BLaER1 treated with 17β-estradiol and CSF1 and Interleukin-3, amounts not matched to agents 10 nM and 100 nM (cell line): ENCODE data around the gene NHLH1.

ENCODE experiments used
- H3K27ac ChIP-seq, 11 experiments: shearing (Covaris generic); formaldehyde crosslinking; 2 replicates each; pipeline ENCODE4 v1.8.1; 2022
- H3K27me3 ChIP-seq, 11 experiments: shearing (Covaris generic); formaldehyde crosslinking; 2 replicates each; pipeline ENCODE4 v1.8.1; 2022
- H3K36me3 ChIP-seq, 11 experiments: shearing (Covaris generic); formaldehyde crosslinking; 2 replicates each; pipeline ENCODE4 v1.8.1; 2022
- H3K4me1 ChIP-seq, 10 experiments: shearing (Covaris generic); formaldehyde crosslinking; 2 replicates each; pipeline ENCODE4 v1.8.1; 2022
- H3K4me2 ChIP-seq, 11 experiments: shearing (Covaris generic); formaldehyde crosslinking; 2 replicates each; pipeline ENCODE4 v1.8.1; 2022
- H3K4me3 ChIP-seq, 10 experiments: shearing (Covaris generic); formaldehyde crosslinking; 2 replicates each; pipeline ENCODE4 v1.8.1; 2022
- H3K9ac ChIP-seq, 11 experiments: shearing (Covaris generic); formaldehyde crosslinking; 2 replicates each; pipeline ENCODE4 v1.8.1; 2022
- H3K9me3 ChIP-seq, 11 experiments: shearing (Covaris generic); formaldehyde crosslinking; replicated peaks in 1 of 11; 2 replicates each; pipeline ENCODE4 v1.8.1; 2022
- H4K20me1 ChIP-seq, 11 experiments: shearing (Covaris generic); formaldehyde crosslinking; 2 replicates each; pipeline ENCODE4 v1.8.1; 2022
- Cebpa-rat ChIP-seq, 11 experiments: shearing (Covaris generic); IDR thresholded peaks; 2 replicates each; pipeline ENCODE4 v1.8.1; 2022

Gene NHLH1

GRCh38 chr1:160340866-160341265 lies 26.0 kb upstream of the NHLH1 start:
- H3K27me3 ChIP-seq, result no peaks in the 10 kb centered on the region
- no peak overlapping the region for H3K27ac ChIP-seq
- no peak for TF ChIP-seq Cebpa-rat (IDR thresholded peaks at IDR 0.05)
- peak overlapping the region in 7 of 11 experiments; percentile 3 to 99 (median 12); a peak in 6 of 22 replicates for H3K9ac ChIP-seq
- peaks cover 8 to 63% (median 40%) of the 10 kb centered on the region in 11 experiments; a peak in 17 of 22 replicates for H4K20me1 ChIP-seq
- no peaks in the 10 kb centered on the region for H3K9me3 ChIP-seq
- peaks cover 36 to 64% (median 46%) of the 10 kb centered on the region in 10 experiments for H3K4me1 ChIP-seq
- H3K36me3 ChIP-seq, result peaks cover 56 to 68% (median 63%) of the 10 kb centered on the region in 11 experiments
- H3K4me3 ChIP-seq, result peak overlapping the region in 3 of 10 experiments; percentile 82 to 99 (median 89); a peak in 3 of 20 replicates
- peak overlapping the region; percentile 41 to 96 (median 91); a peak in 21 of 22 replicates for H3K4me2 ChIP-seq

- TF ChIP-seq Cebpa-rat (IDR thresholded peaks at IDR 0.05), result no peak
- peaks cover 8 to 47% (median 36%) of the 10 kb centered on the region in 11 experiments; a peak in 17 of 22 replicates for H4K20me1 ChIP-seq
- H3K27me3 ChIP-seq, result no peaks in the 10 kb centered on the region
- peak overlapping the region; percentile 82 to 99 (median 88) for H3K4me3 ChIP-seq
- peaks cover 40 to 57% (median 50%) of the 10 kb centered on the region in 11 experiments for H3K36me3 ChIP-seq
- peak overlapping the region; percentile 89 to 99 (median 97) for H3K27ac ChIP-seq
- peaks cover 52 to 80% (median 63%) of the 10 kb centered on the region in 10 experiments for H3K4me1 ChIP-seq
- H3K9ac ChIP-seq, result peak overlapping the region; percentile 89 to 99 (median 97)
- no peaks in the 10 kb centered on the region for H3K9me3 ChIP-seq
- H3K4me2 ChIP-seq, result peak overlapping the region; percentile 78 to 96 (median 91)
Observed at GRCh38 chr1:160342526-160342925, 24.3 kb upstream of the NHLH1 start.

- peak within 1 kb of the TSS; percentile 88 to 96 (median 92) for H3K4me2 ChIP-seq
- peak within 1 kb of the TSS; percentile 82 to 99 (median 88) for H3K4me3 ChIP-seq
- H3K4me1 ChIP-seq, result peaks cover 54 to 81% (median 69%) of the 10 kb centered on the region in 10 experiments
- no peaks in the 10 kb centered on the region for H3K27me3 ChIP-seq
- H3K27ac ChIP-seq, result peak within 1 kb of the TSS; percentile 89 to 99 (median 97)
- H4K20me1 ChIP-seq, result peaks cover 8 to 44% (median 34%) of the 10 kb centered on the region in 11 experiments; a peak in 17 of 22 replicates
- H3K9ac ChIP-seq, result peak within 1 kb of the TSS; percentile 89 to 99 (median 97)
- H3K36me3 ChIP-seq, result peaks cover 38 to 57% (median 50%) of the 10 kb centered on the region in 11 experiments
- TF ChIP-seq Cebpa-rat (IDR thresholded peaks at IDR 0.05), result no peak
- H3K9me3 ChIP-seq, result no peaks in the 10 kb centered on the region
Observed at GRCh38 chr1:160342953-160343869, 23.7 kb upstream of the NHLH1 start, which contains the start of the genes COPA and NCSTN. COPA (minus strand) TSS chr1:160343250; CDS start chr1:160343170, 80 bp downstream. NCSTN (plus strand) TSS chr1:160343383; CDS start chr1:160343397, 14 bp downstream.

- Histone ChIP-seq H3K4me1 (peaks cover 54 to 75% (median 65%) of the 10 kb centered on the region in 10 experiments), H3K4me2 (peak overlapping the region; percentile 82 to 94 (median 91)), H3K27me3 (no peaks in the 10 kb centered on the region), H3K27ac (peak overlapping the region; percentile 89 to 99 (median 97); a peak in 21 of 22 replicates), H4K20me1 (peaks cover 8 to 33% (median 26%) of the 10 kb centered on the region in 11 experiments; a peak in 16 of 22 replicates), H3K4me3 (peak overlapping the region; percentile 82 to 99 (median 88)), H3K9ac (peak overlapping the region; percentile 89 to 99 (median 97)), H3K36me3 (peaks cover 38 to 57% (median 50%) of the 10 kb centered on the region in 11 experiments), H3K9me3 (no peaks in the 10 kb centered on the region)
- no peak for TF ChIP-seq Cebpa-rat (IDR thresholded peaks at IDR 0.05)
Observed at GRCh38 chr1:160344241-160344640, 22.6 kb upstream of the NHLH1 start.

- no peaks in the 10 kb centered on the region for H3K9me3 ChIP-seq
- H3K27ac ChIP-seq, result no peak overlapping the region
- H4K20me1 ChIP-seq, result peaks cover 8 to 26% (median 21%) of the 10 kb centered on the region in 11 experiments; a peak in 16 of 22 replicates
- H3K4me3 ChIP-seq, result no peak overlapping the region
- peaks cover 54 to 68% (median 62%) of the 10 kb centered on the region in 10 experiments for H3K4me1 ChIP-seq
- peaks cover 38 to 57% (median 50%) of the 10 kb centered on the region in 11 experiments for H3K36me3 ChIP-seq
- H3K4me2 ChIP-seq, result peak overlapping the region; percentile 82 to 94 (median 91); a peak in 20 of 22 replicates
- H3K9ac ChIP-seq, result 0 out of 22 replicates have a peak overlapping the region, but pooled peaks of 1 of the 11 experiments have one; percentile 93
- no peaks in the 10 kb centered on the region for H3K27me3 ChIP-seq
- TF ChIP-seq Cebpa-rat (IDR thresholded peaks at IDR 0.05), result no peak
Observed at GRCh38 chr1:160344936-160345335, 21.9 kb upstream of the NHLH1 start.

GRCh38 chr1:160346463-160346862 lies 20.4 kb upstream of the NHLH1 start:
- Histone ChIP-seq H3K27me3 (no peaks in the 10 kb centered on the region), H3K4me2 (peak overlapping the region; percentile 70 to 93 (median 84)), H3K4me1 (peaks cover 44 to 57% (median 50%) of the 10 kb centered on the region in 10 experiments), H3K36me3 (peaks cover 48 to 62% (median 58%) of the 10 kb centered on the region in 11 experiments), H3K4me3 (peak overlapping the region in 6 of 10 experiments; percentile 13 to 35 (median 24); a peak in 5 of 20 replicates), H3K9me3 (no peaks in the 10 kb centered on the region), H3K9ac (peak overlapping the region; percentile 59 to 78 (median 70)), H3K27ac (peak overlapping the region; percentile 71 to 94 (median 84)), H4K20me1 (peaks cover 0 to 11% (median 7%) of the 10 kb centered on the region in 11 experiments; a peak in 11 of 22 replicates)
- no peak; a peak in 1 of 22 replicates for TF ChIP-seq Cebpa-rat (IDR thresholded peaks at IDR 0.05)

GRCh38 chr1:160346958-160347357 lies 19.9 kb upstream of the NHLH1 start:
- H3K27ac ChIP-seq, result peak overlapping the region; percentile 71 to 94 (median 84)

GRCh38 chr1:160351629-160352028 lies 15.2 kb upstream of the NHLH1 start:
- Histone ChIP-seq H3K27ac (no peak overlapping the region), H3K4me1 (peaks cover 10 to 21% (median 16%) of the 10 kb centered on the region in 10 experiments)

More at GRCh38 chr1:160346958-160347357, 19.9 kb upstream of the NHLH1 start:
- Histone ChIP-seq H3K4me1 (peaks cover 39 to 52% (median 45%) of the 10 kb centered on the region in 10 experiments), H3K27me3 (no peaks in the 10 kb centered on the region), H3K4me2 (peak overlapping the region; percentile 70 to 93 (median 84)), H3K4me3 (peak overlapping the region in 6 of 10 experiments; percentile 13 to 35 (median 24); a peak in 6 of 20 replicates), H4K20me1 (peaks cover 0 to 6% (median 3%) of the 10 kb centered on the region in 11 experiments; a peak in 7 of 22 replicates), H3K36me3 (peaks cover 53 to 67% (median 63%) of the 10 kb centered on the region in 11 experiments), H3K9me3 (no peaks in the 10 kb centered on the region), H3K9ac (peak overlapping the region; percentile 59 to 78 (median 70))
- TF ChIP-seq Cebpa-rat (IDR thresholded peaks at IDR 0.05), result no peak

More at GRCh38 chr1:160351629-160352028, 15.2 kb upstream of the NHLH1 start:
- Histone ChIP-seq H3K27me3 (no peaks in the 10 kb centered on the region), H3K36me3 (peaks cover 90 to 94% (median 93%) of the 10 kb centered on the region in 11 experiments), H3K9me3 (no peaks in the 10 kb centered on the region), H3K4me3 (no peak overlapping the region), H4K20me1 (peaks cover 0 to 20% (median 0%) of the 10 kb centered on the region in 11 experiments; a peak in 4 of 22 replicates), H3K9ac (no peak overlapping the region), H3K4me2 (no peak overlapping the region)
- no peak for TF ChIP-seq Cebpa-rat (IDR thresholded peaks at IDR 0.05)
